Endodermal cell (in vitro differentiated cells): ENCODE measurements around the gene OR14J1. TPM values are rescaled to one million over a fixed set of nuclear protein-coding genes. Genes with fewer than 3 reads are reported as not detected.

Experiments used
- total RNA-seq, 2 donors: library from RNA; stranded (reverse); fragmentation: NEBNext Ultra II Directional in 1 of 2; extraction: Animal tissue kit (Norgen Biotek cat#: 25700) in 1 of 2; gene quantifications; 2 replicates in 1 of 2; 3 replicates in 1 of 2; pipeline ENCODE4 v1.2.1, GENCODE V29; 2021

The OR14J1 gene
- total RNA-seq, 2 donors from 2014 or later = not detected

Other genes starting within 250 kb of the OR14J1 start
- gene OR2B3, start 214.4 kb upstream of the OR14J1 start, total RNA-seq = not detected
- not detected for gene OR2J1, start 202.2 kb upstream of the OR14J1 start, total RNA-seq
- gene OR2J3, start 193.6 kb upstream of the OR14J1 start, total RNA-seq = not detected
- not detected for gene OR2J2, start 130.8 kb upstream of the OR14J1 start, total RNA-seq
- not detected for gene OR5V1, start 67.2 kb downstream of the OR14J1 start, total RNA-seq
- gene OR12D3, start 73.6 kb downstream of the OR14J1 start, total RNA-seq = not detected
- not detected for gene OR12D2, start 93.9 kb downstream of the OR14J1 start, total RNA-seq
- not detected for gene OR12D1, start 113.2 kb downstream of the OR14J1 start, total RNA-seq
- gene OR10C1, start 137.6 kb downstream of the OR14J1 start, total RNA-seq = not detected
- not detected for gene OR11A1, start 155.4 kb downstream of the OR14J1 start, total RNA-seq
- not detected for gene OR2H1, start 155.5 kb downstream of the OR14J1 start, total RNA-seq
- not detected for gene MAS1L, start 186.3 kb downstream of the OR14J1 start, total RNA-seq